Measurements from ENCODE around the gene CGB5.
"Not testable (repeated sequence)": the region's sequence is repeated elsewhere in the genome, so short reads cannot be mapped to it uniquely, and the experiment has no call there.

Gene CGB5

GRCh38 chr19:49016067-49016839 lies 27.4 kb upstream of the CGB5 start:
- TF ChIP-seq JUND (IDR thresholded peaks at IDR 0.05; ENCODE audit: low read depth): no peak
- no peak for DNase-seq (ENCODE audit: low read depth in 1 of 2, low spot score in 1 of 2)
- in situ Hi-C loops (cut with HindIII; ENCODE audit: low pct_unique_long_range_greater_than_20kb, low sequenced_read_pairs): no loop called here

- in situ Hi-C loops (cut with HindIII; ENCODE audit: low pct_unique_long_range_greater_than_20kb, low sequenced_read_pairs): no loop called here
- no peak for DNase-seq (ENCODE audit: low read depth in 1 of 2, low spot score in 1 of 2)
Observed at GRCh38 chr19:49017041-49017665, 26.5 kb upstream of the CGB5 start, which contains the start of gene LHB. Gene LHB (minus strand): TSS chr19:49017091. CDS start chr19:49017081, 10 bp downstream.

GRCh38 chr19:49017666-49018351 lies 25.8 kb upstream of the CGB5 start:
- DNase-seq (ENCODE audit: low read depth in 1 of 2, low spot score in 1 of 2): peak in 1 of 2 experiments; percentile 45
- in situ Hi-C loops (cut with HindIII; ENCODE audit: low pct_unique_long_range_greater_than_20kb, low sequenced_read_pairs): no loop called here
- no peak for TF ChIP-seq JUND (IDR thresholded peaks at IDR 0.05; ENCODE audit: low read depth)

More at GRCh38 chr19:49017041-49017665, 26.5 kb upstream of the CGB5 start, which contains the start of gene LHB:
- no peak for TF ChIP-seq JUND (IDR thresholded peaks at IDR 0.05; ENCODE audit: low read depth)

DNA sequence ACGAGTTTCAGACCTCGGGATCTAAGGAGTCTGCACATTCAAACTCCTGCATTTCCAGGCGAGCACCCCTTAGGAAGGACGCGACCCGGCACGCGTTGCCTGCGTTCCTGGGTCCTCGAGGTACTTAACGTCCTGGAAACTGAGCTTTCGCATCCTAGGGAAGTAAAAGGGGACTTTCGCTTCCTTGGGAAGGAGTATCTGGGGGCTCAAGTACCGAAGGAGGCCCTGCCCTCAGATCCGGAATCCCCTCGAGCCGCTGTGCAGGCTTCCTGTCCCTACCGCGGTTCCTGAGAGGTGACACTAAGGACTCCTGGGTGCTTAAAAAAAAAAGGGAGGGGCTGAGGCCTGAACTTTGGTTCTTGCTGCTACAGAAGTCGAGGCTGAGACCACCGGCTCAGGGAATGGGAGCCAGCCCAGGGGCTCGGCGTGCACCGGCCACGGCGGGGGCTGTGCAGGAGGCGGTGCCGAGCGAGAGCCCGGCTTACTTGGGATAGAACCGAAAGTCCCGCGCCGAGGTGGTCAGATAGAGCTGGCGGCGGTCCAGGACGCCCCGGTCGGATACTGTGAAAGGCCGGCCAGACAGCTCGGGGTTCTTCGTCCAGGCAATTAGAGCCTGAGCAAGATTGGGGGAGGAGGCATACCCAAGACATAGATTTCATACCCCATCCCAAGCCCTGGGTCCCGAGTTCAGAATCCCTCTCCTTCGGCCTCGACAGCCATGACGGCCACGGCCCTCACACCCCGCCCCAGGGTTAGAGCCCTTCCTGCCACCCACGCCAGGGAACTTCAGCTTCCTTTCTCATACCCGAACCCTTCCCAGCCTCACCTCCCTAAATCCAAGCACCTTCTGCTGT lies 25.0 kb upstream of the CGB5 start:
- DNase-seq (ENCODE audit: low read depth in 1 of 2, low spot score in 1 of 2); in situ Hi-C loops (cut with HindIII; ENCODE audit: low pct_unique_long_range_greater_than_20kb, low sequenced_read_pairs): not testable (repeated sequence)

- peak; percentile 74 to 75 for DNase-seq (ENCODE audit: low read depth in 1 of 2, low spot score in 1 of 2)
Observed at GRCh38 chr19:49019242-49019932, 24.3 kb upstream of the CGB5 start.

DNA sequence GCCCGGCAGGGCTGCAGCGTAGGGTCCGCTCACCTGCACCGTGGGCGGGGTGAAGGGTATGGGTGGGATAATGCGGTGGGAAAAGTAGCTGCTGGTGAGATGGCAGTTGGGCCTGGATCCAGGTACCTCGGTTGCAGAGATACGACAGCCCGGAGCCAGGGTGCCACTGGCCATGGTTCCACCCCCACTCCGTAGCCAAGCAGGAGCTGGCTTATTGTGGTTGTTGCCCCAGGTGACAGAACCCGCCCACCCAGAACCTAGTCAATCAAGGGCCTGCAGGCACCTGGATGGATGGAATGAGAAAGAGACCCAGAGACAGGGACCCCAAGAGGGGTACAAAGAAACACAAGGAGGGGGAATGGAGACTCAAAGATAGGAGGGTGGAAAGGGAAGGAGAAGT lies 23.3 kb upstream of the CGB5 start:
- in situ Hi-C loops (cut with HindIII; ENCODE audit: low pct_unique_long_range_greater_than_20kb, low sequenced_read_pairs): no loop called here
- no peak for TF ChIP-seq JUND (IDR thresholded peaks at IDR 0.05; ENCODE audit: low read depth)
- DNase-seq (ENCODE audit: low read depth in 1 of 2, low spot score in 1 of 2): no peak

More at GRCh38 chr19:49019242-49019932, 24.3 kb upstream of the CGB5 start:
- TF ChIP-seq JUND (IDR thresholded peaks at IDR 0.05; ENCODE audit: low read depth): no peak
- in situ Hi-C loops (cut with HindIII; ENCODE audit: low pct_unique_long_range_greater_than_20kb, low sequenced_read_pairs): no loop called here

- TF ChIP-seq JUND (IDR thresholded peaks at IDR 0.05; ENCODE audit: low read depth): no peak
- DNase-seq (ENCODE audit: low read depth in 1 of 2, low spot score in 1 of 2): no peak
- in situ Hi-C loops (cut with HindIII; ENCODE audit: low pct_unique_long_range_greater_than_20kb, low sequenced_read_pairs): no loop called here
Observed at GRCh38 chr19:49020931-49021895, 22.4 kb upstream of the CGB5 start.

- TF ChIP-seq JUND (IDR thresholded peaks at IDR 0.05; ENCODE audit: low read depth): no peak
- in situ Hi-C loops (cut with HindIII; ENCODE audit: low pct_unique_long_range_greater_than_20kb, low sequenced_read_pairs): no loop called here
- DNase-seq (ENCODE audit: low read depth in 1 of 2, low spot score in 1 of 2): no peak
Observed at GRCh38 chr19:49022116-49022515, 21.5 kb upstream of the CGB5 start.

DNA sequence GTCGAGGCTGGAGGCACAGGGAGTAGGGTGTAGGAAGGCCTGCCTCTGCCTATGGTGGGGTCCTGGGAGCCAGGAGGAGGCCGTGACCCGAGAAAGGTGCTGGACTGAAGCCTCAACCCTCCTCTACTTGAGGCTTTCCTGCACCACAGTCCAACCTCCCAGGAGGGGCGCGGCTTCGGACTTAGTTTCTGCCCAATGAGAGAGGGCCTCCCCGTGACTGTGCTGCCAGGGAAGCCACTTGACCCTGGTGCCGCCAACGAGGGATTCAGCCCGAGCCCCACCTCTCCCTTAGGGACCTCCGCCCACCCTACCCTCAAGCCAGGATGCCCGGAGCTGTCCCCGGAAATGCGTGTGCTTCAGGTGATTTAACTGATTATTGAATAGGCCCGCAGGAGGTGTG lies 19.4 kb upstream of the CGB5 start, which contains the start of gene CGB3:
TSS of gene CGB3 (minus strand) at position 101 of the 400 bp plus-strand sequence. CDS start 362 bp downstream, outside the sequence.
- DNase-seq (ENCODE audit: low read depth in 1 of 2, low spot score in 1 of 2); in situ Hi-C loops (cut with HindIII; ENCODE audit: low pct_unique_long_range_greater_than_20kb, low sequenced_read_pairs): not testable (repeated sequence)

DNA sequence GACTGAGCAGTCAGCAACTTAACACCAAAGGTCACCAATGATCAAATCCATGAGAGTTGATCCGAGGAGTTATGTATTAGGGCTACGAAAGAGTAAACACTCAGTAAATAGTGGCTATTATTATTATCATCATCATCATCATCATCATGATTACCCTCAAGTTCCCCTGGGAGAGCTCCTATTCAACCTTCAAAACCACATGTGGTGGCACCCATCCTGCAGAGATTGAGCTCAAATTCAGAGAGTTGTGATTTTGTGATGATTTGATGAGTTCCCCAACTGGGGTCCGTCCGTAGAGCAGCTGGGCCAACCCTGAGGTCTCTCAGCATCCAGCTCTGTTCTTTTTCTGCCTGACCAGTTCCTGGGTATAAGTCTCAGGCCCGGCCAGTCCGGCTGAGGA lies 18.6 kb upstream of the CGB5 start:
- DNase-seq (ENCODE audit: low read depth in 1 of 2, low spot score in 1 of 2); in situ Hi-C loops (cut with HindIII; ENCODE audit: low pct_unique_long_range_greater_than_20kb, low sequenced_read_pairs): not testable (repeated sequence)

DNA sequence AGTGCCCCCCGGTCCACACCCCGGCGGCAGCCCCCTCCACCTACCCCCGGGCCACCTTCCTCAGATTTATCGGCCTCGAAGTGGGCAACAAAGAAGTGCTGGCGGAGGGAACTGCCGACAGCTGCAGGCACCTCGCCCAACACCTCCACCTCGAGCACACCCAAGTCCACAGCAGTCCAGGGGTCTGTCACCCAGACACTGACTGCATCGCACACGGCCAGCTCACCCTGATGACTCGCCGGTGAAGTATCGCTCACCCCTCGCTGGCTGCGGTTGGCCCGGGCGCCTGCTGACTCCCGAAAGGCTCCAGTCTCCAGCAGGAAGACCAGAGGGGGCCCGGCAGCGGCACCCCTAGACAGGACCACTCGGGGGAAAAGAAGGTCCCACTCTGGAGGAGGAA lies 18.0 kb upstream of the CGB5 start:
- in situ Hi-C loops (cut with HindIII; ENCODE audit: low pct_unique_long_range_greater_than_20kb, low sequenced_read_pairs); DNase-seq (ENCODE audit: low read depth in 1 of 2, low spot score in 1 of 2): not testable (repeated sequence)

GRCh38 chr19:49028686-49029085 lies 15.0 kb upstream of the CGB5 start:
- DNase-seq (ENCODE audit: low read depth in 1 of 2, low spot score in 1 of 2); in situ Hi-C loops (cut with HindIII; ENCODE audit: low pct_unique_long_range_greater_than_20kb, low sequenced_read_pairs): not testable (repeated sequence)

GRCh38 chr19:49029749-49030148 lies 13.9 kb upstream of the CGB5 start:
- in situ Hi-C loops (cut with HindIII; ENCODE audit: low pct_unique_long_range_greater_than_20kb, low sequenced_read_pairs); DNase-seq (ENCODE audit: low read depth in 1 of 2, low spot score in 1 of 2): not testable (repeated sequence)

DNA sequence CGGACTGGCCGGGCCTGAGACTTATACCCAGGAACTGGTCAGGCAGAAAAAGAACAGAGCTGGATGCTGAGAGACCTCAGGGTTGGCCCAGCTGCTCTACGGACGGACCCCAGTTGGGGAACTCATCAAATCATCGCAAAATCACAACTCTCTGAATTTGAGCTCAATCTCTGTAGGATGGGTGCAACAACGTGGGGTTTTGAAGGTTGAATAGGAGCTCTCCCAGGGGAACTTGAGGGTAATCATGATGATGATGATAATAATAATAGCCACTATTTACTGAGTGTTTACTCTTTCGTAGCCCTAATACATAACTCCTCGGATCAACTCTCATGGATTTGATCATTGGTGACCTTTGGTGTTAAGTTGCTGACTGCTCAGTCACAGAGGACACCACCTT lies 13.3 kb upstream of the CGB5 start:
- DNase-seq (ENCODE audit: low read depth in 1 of 2, low spot score in 1 of 2); in situ Hi-C loops (cut with HindIII; ENCODE audit: low pct_unique_long_range_greater_than_20kb, low sequenced_read_pairs): not testable (repeated sequence)

GRCh38 chr19:49031642-49032301 lies 11.9 kb upstream of the CGB5 start, which contains the start of gene CGB2:
Gene CGB2 (plus strand): TSS chr19:49031890. CDS start chr19:49032096, 206 bp downstream.
- in situ Hi-C loops (cut with HindIII; ENCODE audit: low pct_unique_long_range_greater_than_20kb, low sequenced_read_pairs): not testable (repeated sequence)
- peak in 1 of 2 experiments; percentile 63 for DNase-seq (ENCODE audit: low read depth in 1 of 2, low spot score in 1 of 2)

Measured in T47D (cell line).